KOPT-K1 (cell line): ENCODE measurements around the gene EFHC1.
A peak's percentile ranks its signal among the peaks of the same experiment; 100 is the strongest.

ENCODE experiments used
- H3K27ac ChIP-seq: fragments of 200-600 bp; sonication (generic); 2 replicates; pipeline ENCODE4 v1.5.1; 2016; ENCODE audit warnings: antibody characterized with exemption, mild to moderate bottlenecking, low read depth, low read length; ENCODE audit not compliant: poor library complexity, severe bottlenecking
- H3K36me3 ChIP-seq: fragments of 200-600 bp; sonication (generic); 2 replicates; pipeline ENCODE4 v1.5.1; 2017; ENCODE audit warnings: antibody characterized with exemption, mild to moderate bottlenecking, low read length, moderate library complexity; ENCODE audit not compliant: insufficient read depth
- H3K9me3 ChIP-seq: fragments of 200-600 bp; sonication (generic); 2 replicates; pipeline ENCODE4 v1.5.1; 2017; ENCODE audit warnings: antibody characterized with exemption, low read length, mild to moderate bottlenecking; ENCODE audit not compliant: insufficient read depth, poor library complexity, severe bottlenecking

The EFHC1 gene

DNA sequence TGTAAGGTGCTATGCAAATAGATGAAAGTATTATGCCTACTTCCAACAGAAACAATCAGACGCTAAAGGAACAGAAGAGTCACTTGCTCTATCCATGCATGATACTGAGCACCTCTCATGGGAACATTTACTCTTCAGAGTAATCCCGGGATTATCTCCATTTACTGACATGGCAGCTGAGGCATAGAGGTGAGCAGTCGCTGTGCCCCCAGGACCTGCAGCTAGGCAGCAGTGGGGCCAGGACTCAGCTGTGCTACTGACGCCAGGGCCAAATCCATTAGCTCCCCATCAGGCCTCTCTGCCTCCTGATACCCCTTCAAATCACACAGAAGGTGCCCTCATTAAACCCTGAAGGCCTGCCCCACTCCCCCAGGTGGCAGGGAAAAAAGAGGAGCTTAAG, 104.8 kb downstream of the EFHC1 start:
- no peak overlapping the region for H3K27ac ChIP-seq
- no peaks in the 10 kb centered on the region for H3K9me3 ChIP-seq
- H3K36me3 ChIP-seq: no peaks in the 10 kb centered on the region

DNA sequence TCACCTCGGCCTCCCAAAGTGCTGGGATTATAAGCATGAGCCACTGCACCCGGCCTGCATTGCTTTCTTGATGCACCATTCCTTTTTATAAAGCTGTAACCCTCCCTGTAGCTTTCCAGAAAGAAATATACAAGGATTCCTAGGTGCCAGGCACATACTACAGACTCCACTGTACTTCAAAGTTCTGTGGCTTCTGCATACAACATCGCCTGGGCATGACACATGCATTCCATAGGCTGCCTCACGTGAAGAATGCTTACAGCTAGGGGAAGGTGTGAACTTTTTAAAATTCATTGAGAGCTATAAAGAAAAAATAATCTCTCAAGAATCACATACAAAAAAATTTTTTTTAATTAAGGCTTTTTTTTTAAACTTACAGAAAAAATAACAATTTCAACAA, 106.5 kb downstream of the EFHC1 start:
- H3K27ac ChIP-seq: no peak overlapping the region
- no peaks in the 10 kb centered on the region for H3K36me3 ChIP-seq

GRCh38 chr6:52527436-52527835, 107.3 kb downstream of the EFHC1 start:
- Histone ChIP-seq H3K27ac (no peak overlapping the region), H3K9me3 (no peaks in the 10 kb centered on the region), H3K36me3 (no peaks in the 10 kb centered on the region)

More for the DNA sequence above, 106.5 kb downstream of the EFHC1 start:
- no peaks in the 10 kb centered on the region for H3K9me3 ChIP-seq

DNA sequence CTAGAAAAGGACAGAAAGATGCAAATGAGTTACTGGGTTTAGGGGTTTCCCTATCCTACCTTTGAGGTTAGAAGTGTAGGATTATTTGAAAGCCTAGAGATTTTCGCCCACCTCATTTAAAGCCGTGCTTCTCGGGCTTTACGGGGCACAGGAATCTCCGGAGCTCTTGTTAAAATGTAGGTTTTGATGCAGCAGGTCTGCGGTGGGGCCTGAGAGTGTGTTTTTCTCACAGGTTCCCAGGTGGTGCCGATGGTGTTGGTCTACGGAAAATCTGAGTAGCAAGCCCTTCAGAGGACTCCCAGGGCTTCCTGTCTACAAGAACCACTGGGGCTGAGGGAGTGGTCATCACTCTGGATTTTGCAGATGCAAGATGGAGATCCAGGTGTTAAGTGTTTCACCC, 109.2 kb downstream of the EFHC1 start:
- no peak overlapping the region for H3K27ac ChIP-seq
- H3K9me3 ChIP-seq: no peaks in the 10 kb centered on the region
- no peaks in the 10 kb centered on the region for H3K36me3 ChIP-seq

DNA sequence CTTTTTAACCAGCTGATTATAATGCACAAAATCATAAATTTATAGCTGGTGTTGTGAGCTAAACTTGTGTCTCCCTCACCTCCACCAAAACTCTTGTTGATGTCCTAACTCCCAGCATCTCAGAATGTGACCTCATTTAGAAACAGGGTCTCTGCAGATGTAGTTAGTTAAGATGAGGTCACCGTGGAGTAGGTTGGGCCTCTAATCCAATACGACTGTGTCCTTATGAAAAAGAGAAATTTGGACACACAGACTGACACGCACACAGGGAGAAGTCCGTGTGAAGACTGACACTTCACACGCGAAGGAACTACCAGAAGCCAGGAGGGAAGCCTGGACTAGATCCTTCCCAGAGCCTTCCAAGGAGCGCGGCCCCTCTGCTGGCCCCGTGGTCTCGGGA, 110.2 kb downstream of the EFHC1 start:
- H3K27ac ChIP-seq: no peak overlapping the region
- no peaks in the 10 kb centered on the region for H3K9me3 ChIP-seq
- no peaks in the 10 kb centered on the region for H3K36me3 ChIP-seq

DNA sequence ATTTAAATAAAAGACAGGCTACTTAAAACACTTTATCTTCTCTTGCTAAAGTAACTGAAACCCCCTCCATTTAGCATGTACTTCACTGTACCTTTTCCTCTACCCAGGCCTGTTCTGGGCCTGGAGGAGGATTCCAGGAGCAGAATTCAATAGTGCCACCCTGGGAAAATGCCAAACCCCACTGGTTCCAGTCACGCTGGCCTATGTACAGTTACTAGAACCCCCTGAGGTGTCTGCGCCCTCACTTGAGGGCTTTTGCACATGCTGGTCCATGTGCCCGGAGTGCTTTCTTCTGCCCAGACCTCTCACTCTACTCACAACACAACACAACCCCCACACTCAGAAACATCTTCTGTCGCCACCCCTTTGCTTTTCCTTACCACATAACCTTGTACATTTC, 111.3 kb downstream of the EFHC1 start:
- H3K27ac ChIP-seq: no peak overlapping the region
- no peaks in the 10 kb centered on the region for H3K36me3 ChIP-seq
- H3K9me3 ChIP-seq: no peaks in the 10 kb centered on the region

GRCh38 chr6:52531834-52532233, 111.7 kb downstream of the EFHC1 start:
- Histone ChIP-seq H3K27ac (no peak overlapping the region), H3K36me3 (no peaks in the 10 kb centered on the region)

GRCh38 chr6:52532457-52532856, 112.3 kb downstream of the EFHC1 start:
- no peaks in the 10 kb centered on the region for H3K36me3 ChIP-seq
- no peaks in the 10 kb centered on the region for H3K9me3 ChIP-seq
- no peak overlapping the region for H3K27ac ChIP-seq

More at GRCh38 chr6:52531834-52532233, 111.7 kb downstream of the EFHC1 start:
- no peaks in the 10 kb centered on the region for H3K9me3 ChIP-seq

DNA sequence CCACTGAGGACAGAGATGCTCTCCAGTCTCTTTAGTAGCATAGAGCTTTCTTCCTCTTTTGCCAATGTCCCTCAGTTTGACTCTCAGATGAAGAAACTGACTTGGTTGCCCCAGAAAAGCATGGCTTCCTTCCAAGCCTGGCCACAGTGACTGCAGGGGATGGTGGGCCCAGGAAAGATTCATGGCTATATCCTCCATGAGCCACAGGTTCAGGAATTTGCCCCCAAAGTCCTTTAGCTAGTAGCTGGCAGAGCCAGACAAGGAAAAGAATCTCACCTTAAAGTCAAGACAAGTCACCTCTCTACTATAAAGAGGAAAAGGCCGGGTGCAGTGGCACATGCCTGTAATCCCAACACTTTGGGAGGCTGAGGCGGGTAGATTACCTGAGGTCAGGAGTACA, 113.3 kb downstream of the EFHC1 start:
- H3K27ac ChIP-seq: no peak overlapping the region
- H3K9me3 ChIP-seq: no peaks in the 10 kb centered on the region
- no peaks in the 10 kb centered on the region for H3K36me3 ChIP-seq

DNA sequence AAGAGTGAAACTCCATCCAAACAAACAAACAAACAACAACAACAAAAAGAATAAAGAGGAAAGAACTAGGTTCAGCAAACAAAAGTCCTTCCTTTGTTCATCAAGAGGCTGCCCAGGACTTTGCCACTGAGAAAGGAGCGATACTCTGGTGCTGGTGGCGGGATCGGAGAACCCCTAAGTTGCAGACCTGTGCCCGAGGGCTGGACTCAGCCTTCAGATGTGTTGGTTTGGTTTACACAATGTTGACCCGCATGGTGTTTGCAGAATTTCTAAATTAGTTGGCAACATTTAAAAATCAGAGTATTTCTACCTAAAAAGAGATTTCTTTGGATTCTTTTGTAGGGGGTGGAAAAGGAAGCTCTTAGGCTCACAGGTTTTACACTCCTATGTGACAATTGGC, 114.2 kb downstream of the EFHC1 start:
- no peaks in the 10 kb centered on the region for H3K36me3 ChIP-seq
- peak overlapping the region; percentile 53 for H3K27ac ChIP-seq
- no peaks in the 10 kb centered on the region for H3K9me3 ChIP-seq

GRCh38 chr6:52534966-52535390, 114.8 kb downstream of the EFHC1 start:
- Histone ChIP-seq H3K9me3 (no peaks in the 10 kb centered on the region), H3K36me3 (no peaks in the 10 kb centered on the region), H3K27ac (peak overlapping the region; percentile 53)

GRCh38 chr6:52535711-52536423, 115.7 kb downstream of the EFHC1 start:
- no peaks in the 10 kb centered on the region for H3K9me3 ChIP-seq
- peak overlapping the region; percentile 53 for H3K27ac ChIP-seq
- no peaks in the 10 kb centered on the region for H3K36me3 ChIP-seq

DNA sequence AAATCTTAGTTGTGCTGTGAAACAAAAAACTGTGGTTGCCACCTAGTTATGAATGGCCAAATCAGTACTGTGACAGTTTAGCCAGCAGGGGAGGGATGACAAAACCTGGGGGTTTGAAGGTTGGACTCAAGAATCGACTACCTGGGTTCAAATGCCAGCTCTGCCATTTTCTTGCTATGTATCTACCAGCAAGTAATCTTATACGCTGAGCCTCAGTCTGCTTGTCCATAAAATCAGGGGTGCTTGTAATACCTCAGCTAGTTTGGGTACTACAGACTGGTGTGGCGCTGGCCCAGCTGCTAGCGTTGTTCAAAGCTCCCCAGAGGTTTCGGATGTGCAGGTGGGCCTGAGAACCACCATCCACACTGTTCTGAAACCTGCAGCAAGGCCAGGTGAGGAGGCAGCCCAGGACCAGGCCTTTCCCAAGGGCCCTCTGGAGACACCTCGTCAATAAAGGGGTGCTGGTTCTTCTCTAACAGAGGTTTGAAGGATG, 116.3 kb downstream of the EFHC1 start:
- Histone ChIP-seq H3K9me3 (no peaks in the 10 kb centered on the region), H3K36me3 (no peaks in the 10 kb centered on the region), H3K27ac (peak overlapping the region; percentile 53)

GRCh38 chr6:52537001-52537753, 117.0 kb downstream of the EFHC1 start:
- Histone ChIP-seq H3K36me3 (no peaks in the 10 kb centered on the region), H3K27ac (peak overlapping the region; percentile 53), H3K9me3 (no peaks in the 10 kb centered on the region)

- H3K9me3 ChIP-seq: no peaks in the 10 kb centered on the region
- no peaks in the 10 kb centered on the region for H3K36me3 ChIP-seq
- H3K27ac ChIP-seq: peak overlapping the region; percentile 53
These were observed 118.2 kb downstream of the EFHC1 start for GRCh38 chr6:52538252-52538900.
